ENCODE data around the gene SLC29A1. TPM values are rescaled to one million over a fixed set of nuclear protein-coding genes. Genes with fewer than 3 reads are reported as not detected.
A peak's percentile ranks its signal among the peaks of the same experiment; 100 is the strongest.

The SLC29A1 gene
- total RNA-seq, 1 donor from 2014 or later = 55.0 TPM

- Mint-ChIP-seq H3K9me3 (no peaks in the 10 kb centered on the region), H3K4me3 (peak overlapping the region; percentile 89), H3K27me3 (ENCODE audit: low read depth) (peaks cover 22% of the 10 kb centered on the region), H3K4me1 (peaks cover 53% of the 10 kb centered on the region), H3K27ac (ENCODE audit: unreplicated experiment) (peak overlapping the region; percentile 40), H3K36me3 (ENCODE audit: low read depth) (peaks cover 4% of the 10 kb centered on the region)
- DNase-seq (ENCODE audit: low read depth, low spot score) = no peak
- no peak for TF ChIP-seq CTCF (conservative IDR thresholded peaks at IDR 0.05)
Measured at GRCh38 chr6:44271914-44272313, 48.5 kb downstream of the SLC29A1 start.

GRCh38 chr6:44272529-44272928 is 49.1 kb downstream of the SLC29A1 start:
- H3K4me3 Mint-ChIP-seq = peak overlapping the region; percentile 89
- H3K4me1 Mint-ChIP-seq = peaks cover 50% of the 10 kb centered on the region

GRCh38 chr6:44272999-44273566 is 49.7 kb downstream of the SLC29A1 start:
- no peaks in the 10 kb centered on the region for H3K9me3 Mint-ChIP-seq
- peaks cover 20% of the 10 kb centered on the region for H3K27me3 Mint-ChIP-seq (ENCODE audit: low read depth)
- peaks cover 4% of the 10 kb centered on the region for H3K36me3 Mint-ChIP-seq (ENCODE audit: low read depth)
- H3K4me1 Mint-ChIP-seq = peaks cover 44% of the 10 kb centered on the region
- peak overlapping the region; percentile 80 for H3K27ac Mint-ChIP-seq (ENCODE audit: unreplicated experiment)
- TF ChIP-seq CTCF (conservative IDR thresholded peaks at IDR 0.05) = no peak
- no peak for DNase-seq (ENCODE audit: low read depth, low spot score)
- H3K4me3 Mint-ChIP-seq = peak overlapping the region; percentile 89

More at GRCh38 chr6:44272529-44272928, 49.1 kb downstream of the SLC29A1 start:
- Mint-ChIP-seq H3K36me3 (ENCODE audit: low read depth) (peaks cover 4% of the 10 kb centered on the region), H3K27me3 (ENCODE audit: low read depth) (peaks cover 22% of the 10 kb centered on the region), H3K27ac (ENCODE audit: unreplicated experiment) (peak overlapping the region; percentile 83), H3K9me3 (no peaks in the 10 kb centered on the region)
- DNase-seq (ENCODE audit: low read depth, low spot score) = no peak
- TF ChIP-seq CTCF (conservative IDR thresholded peaks at IDR 0.05) = no peak

GRCh38 chr6:44273617-44274016 is 50.2 kb downstream of the SLC29A1 start:
- Mint-ChIP-seq H3K27me3 (ENCODE audit: low read depth) (peaks cover 18% of the 10 kb centered on the region), H3K4me1 (peaks cover 39% of the 10 kb centered on the region), H3K4me3 (peak overlapping the region; percentile 89), H3K27ac (ENCODE audit: unreplicated experiment) (peak overlapping the region; percentile 43), H3K36me3 (ENCODE audit: low read depth) (peaks cover 4% of the 10 kb centered on the region), H3K9me3 (no peaks in the 10 kb centered on the region)
- no peak for DNase-seq (ENCODE audit: low read depth, low spot score)
- no peak for TF ChIP-seq CTCF (conservative IDR thresholded peaks at IDR 0.05)

GRCh38 chr6:44275271-44275748 is 51.9 kb downstream of the SLC29A1 start:
- Mint-ChIP-seq H3K9me3 (no peaks in the 10 kb centered on the region), H3K27ac (ENCODE audit: unreplicated experiment) (no peak overlapping the region), H3K4me3 (no peak overlapping the region), H3K27me3 (ENCODE audit: low read depth) (peaks cover 13% of the 10 kb centered on the region), H3K4me1 (peaks cover 23% of the 10 kb centered on the region), H3K36me3 (ENCODE audit: low read depth) (peaks cover 4% of the 10 kb centered on the region)
- no peak for DNase-seq (ENCODE audit: low read depth, low spot score)
- TF ChIP-seq CTCF (conservative IDR thresholded peaks at IDR 0.05) = no peak
